Stimulated activated CD4-positive, alpha-beta T cell treated with anti-CD3 and anti-CD28 coated beads, Interleukin-15, amount 100 ng/mL, for 48 hours (primary cell): ENCODE data around the gene AIRE.
"Not testable (repeated sequence)": the region's sequence is repeated elsewhere in the genome, so short reads cannot be mapped to it uniquely, and the experiment has no call there.

Source experiments
- DNase-seq, 2 donors: peaks; one replicate each; pipeline ENCODE4 v3.0.0-alpha.2; 2020; ENCODE audit warnings: low read depth in 2 of 2

Gene AIRE

DNA sequence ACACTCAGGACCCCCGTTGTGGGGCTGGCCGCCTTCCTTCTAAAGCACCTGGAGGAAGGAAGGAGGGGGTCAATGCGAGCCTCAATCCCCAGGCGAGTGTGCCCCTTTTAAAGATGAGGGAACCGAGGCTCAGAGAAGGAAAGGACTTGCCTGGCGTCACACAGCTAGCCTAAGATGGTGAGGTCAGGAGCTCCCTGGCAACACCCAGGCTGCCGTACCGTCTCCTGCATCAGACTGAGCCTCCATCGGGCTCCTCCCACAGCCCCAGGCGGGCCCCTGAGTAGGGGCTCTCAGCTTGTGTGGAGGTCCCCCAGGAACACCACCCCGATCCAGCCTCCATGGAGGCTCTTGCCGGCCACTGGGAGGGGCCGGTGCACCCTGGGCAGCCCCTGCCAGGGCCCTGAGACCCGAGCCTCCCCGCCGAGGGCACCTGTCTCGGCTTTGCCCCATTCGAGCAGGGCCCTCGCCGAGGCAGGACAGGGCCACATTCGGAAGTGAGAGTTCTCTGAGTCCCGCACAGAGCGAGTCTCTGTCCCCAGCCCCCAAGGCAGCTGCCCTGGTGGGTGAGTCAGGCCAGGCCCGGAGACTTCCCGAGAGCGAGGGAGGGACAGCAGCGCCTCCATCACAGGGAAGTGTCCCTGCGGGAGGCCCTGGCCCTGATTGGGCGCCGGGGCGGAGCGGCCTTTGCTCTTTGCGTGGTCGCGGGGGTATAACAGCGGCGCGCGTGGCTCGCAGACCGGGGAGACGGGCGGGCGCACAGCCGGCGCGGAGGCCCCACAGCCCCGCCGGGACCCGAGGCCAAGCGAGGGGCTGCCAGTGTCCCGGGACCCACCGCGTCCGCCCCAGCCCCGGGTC, at the start of gene AIRE:
Gene AIRE (plus strand): TSS at position 739 of the 855 bp plus-strand sequence. CDS start 131 bp downstream, outside the sequence.
- no peak for DNase-seq

DNA sequence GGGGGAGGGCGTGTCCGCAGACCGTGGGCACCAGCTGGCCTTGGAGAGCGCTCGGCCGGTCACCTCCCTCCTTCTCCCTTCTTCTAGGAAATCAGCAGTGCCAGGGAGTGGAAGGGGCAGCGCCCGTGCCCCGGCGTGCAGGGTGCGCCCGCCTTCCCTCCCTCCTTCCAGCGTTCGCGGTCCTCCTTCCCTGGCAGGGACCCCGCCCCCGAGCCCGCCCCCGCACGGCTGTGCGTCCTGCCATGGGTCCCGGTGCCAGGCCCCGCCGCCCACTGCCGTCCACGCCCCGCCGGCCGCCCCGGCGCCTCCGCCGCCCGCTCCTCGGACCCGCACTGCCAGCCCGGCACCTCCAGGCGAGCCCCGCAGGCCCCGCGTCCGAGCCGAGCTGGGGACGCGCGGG, 45.3 kb upstream of the AIRE start:
- not testable (repeated sequence) for DNase-seq

DNA sequence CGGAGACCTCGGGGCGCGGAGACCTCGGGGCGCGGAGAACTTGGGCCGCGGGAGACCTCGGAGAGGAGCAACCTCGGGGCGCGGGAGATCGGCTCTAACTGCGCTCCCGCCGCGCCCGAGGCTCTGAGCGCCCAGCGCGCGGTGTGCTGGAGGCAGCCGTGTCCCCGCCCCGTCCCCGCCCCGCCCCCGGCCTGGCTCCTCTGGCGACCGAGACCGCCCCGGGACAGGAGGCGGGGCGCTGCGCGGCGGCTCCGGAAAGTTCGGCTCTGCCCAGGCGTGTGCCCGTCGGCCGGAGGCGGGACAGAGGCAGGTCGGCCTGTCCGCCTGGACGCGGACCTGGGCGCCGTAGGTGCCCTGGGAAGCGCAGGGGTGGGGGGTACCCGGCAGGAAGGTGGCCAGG, 44.8 kb upstream of the AIRE start, which contains the start of gene ICOSLG:
Gene ICOSLG (minus strand): TSS at position 102 of the 400 bp plus-strand sequence. CDS start 126 bp downstream, outside the sequence.
- DNase-seq, result not testable (repeated sequence)

DNA sequence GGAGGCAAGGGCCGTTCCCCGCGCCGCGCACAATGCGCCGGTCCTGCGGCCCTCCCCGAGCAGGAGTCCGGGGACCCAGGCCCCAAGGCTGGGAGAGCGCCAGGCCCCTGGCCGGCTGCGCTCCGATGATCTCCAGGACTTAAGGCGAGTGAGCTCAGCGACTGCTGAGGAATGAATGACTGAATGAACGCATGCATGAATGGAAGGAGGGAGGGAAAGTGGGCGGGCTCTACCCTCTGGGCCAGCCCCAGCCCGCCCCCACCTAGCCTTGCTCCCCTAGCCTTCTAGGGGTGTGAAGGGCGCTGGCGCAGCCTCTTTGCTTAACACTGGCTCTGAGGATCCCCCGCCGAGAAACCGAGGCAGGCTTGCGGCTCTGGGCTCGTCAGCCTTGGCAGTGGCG, 44.4 kb upstream of the AIRE start:
- not testable (repeated sequence) for DNase-seq

DNA sequence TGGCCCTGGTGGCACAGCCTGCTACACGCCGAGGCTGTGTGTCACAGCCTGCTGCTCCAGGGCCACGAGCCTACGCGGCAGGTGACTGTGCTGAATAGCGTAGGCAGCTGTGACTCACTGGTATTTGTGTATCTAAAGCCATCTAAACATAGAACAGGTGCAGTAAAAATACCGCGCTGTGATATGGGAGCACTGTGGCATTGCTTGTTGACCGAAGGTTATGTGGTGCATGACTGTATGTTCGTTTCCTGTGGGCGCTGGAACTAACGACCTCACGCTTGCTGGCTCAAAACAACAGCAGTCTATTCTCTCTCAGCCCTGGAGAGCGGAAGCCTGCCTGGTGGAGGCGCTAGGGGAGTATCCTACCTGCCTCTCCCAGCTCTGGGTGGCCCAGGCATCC, 41.7 kb upstream of the AIRE start:
- not testable (repeated sequence) for DNase-seq

DNA sequence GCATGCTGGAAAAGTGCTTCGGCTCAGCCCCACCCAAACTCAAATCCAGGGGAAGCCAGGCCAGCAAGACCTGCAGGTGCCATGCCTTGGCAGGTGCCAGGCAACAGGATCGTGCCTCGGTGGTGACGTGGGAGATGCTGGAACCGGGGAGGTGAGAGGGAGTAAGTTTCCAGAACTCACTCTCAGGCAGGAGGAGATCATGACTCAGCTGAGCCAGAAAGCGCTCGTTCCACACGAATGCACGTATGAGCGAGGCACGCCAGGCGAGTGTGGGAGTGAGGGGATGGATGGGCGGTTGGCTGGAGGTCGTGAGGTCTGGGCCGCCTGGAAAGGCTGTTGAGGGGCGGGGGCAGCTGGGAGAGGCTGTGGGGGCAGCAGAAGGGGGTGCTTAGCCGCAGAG, 37.8 kb upstream of the AIRE start:
- not testable (repeated sequence) for DNase-seq

DNA sequence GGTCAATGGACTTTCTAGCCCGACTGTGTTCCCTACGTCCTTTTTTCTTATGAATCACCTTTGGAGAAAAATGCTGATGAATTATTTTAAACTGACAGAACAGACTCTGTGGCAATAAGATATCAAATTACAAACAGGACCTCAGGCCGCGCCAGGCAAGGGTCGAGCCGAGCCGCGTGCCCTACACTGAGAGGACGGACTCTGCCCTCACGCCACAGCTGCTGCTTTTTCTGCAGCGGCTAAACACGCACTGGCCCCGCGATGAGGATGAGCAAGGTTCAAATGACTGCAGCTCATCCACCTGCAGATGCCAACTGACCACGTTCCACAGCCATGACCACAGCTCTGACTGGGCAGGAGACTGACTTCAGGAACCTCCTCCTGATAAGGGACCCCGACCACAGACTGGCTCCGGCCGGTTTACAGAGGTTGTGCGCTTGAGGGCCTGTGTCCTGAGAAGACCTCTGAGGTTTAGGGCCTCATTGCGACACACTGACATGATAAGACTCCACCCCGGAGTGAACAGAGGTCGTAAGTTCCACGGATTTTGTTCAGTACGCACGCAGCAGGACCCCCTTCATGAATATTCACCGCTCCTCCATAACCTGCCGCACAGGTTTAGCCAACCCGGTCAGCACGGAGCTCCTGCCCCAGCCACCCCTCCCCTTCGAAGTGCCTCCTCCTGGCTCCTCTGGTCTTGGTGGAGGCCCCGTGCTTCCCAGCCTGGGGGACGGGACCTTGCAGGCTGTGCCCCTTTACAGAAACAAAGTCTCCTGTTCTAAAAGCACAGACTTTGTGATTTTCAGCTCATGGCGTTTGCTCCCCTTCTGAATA, 36.3 kb upstream of the AIRE start:
- not testable (repeated sequence) for DNase-seq

DNA sequence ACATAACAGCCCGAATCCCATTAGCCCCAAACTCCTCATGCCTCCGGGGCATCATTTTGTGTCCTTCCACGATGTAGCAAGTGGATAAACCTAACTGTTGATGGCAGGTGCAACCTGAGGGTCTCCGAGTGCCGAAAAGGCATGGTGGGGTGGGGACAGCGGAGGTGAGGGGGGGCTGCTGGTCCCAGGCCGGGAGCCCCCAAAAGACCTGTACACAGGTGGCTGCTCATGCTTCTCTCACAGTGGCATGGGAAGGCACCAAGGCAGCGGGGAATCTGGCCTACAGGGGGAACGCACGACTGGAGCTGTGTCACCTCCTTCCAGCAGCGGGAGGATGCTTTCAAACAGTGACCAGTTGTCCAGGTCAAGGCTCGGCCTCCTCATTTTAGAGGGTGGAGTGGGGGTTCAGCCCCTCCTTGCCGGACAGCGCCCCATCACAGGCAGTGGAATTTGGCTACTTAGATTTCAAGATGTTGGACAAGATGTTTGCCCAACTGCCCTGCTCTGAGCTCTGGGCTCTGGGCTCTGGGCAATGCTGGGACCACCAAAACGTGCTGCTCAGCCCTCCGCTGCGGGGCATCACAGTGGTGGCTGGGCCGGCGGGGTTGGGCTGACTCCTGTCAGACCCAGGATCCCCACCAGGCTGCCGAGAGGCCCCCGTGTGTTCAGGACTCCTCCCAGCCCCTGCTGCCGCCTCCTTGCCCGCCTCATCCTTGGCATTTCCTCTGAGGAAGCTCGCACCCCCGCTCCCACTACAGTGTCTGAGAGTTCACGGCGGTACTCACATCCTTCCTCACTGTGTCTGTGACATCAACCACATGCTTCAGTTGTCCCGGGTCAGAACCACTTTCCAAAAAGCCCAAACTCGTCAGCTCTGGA, 31.6 kb upstream of the AIRE start:
- DNase-seq, result no peak

DNA sequence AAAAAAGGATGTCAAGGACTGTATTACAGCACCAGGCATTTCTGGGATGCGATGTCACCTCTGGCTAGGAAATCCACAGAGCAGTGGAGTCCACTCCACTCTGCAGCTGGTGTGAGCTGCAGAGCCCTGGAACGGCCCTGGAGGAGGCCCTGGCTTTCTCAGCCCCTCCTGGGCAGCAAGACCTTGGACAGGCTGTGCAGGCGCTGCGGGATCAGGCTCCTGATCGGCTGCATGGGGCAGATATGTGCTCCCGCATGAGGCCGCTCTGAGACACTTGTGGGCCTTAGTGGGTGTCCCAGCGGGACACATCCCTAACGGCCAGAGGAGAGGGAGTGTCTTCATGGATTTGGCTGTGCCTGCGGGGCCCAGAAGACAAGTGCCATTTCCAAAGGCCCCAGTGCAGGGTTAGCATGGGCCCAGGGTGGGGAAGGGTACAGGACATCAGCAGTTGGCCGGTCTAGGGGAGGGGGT, 30.1 kb upstream of the AIRE start:
- no peak for DNase-seq

DNA sequence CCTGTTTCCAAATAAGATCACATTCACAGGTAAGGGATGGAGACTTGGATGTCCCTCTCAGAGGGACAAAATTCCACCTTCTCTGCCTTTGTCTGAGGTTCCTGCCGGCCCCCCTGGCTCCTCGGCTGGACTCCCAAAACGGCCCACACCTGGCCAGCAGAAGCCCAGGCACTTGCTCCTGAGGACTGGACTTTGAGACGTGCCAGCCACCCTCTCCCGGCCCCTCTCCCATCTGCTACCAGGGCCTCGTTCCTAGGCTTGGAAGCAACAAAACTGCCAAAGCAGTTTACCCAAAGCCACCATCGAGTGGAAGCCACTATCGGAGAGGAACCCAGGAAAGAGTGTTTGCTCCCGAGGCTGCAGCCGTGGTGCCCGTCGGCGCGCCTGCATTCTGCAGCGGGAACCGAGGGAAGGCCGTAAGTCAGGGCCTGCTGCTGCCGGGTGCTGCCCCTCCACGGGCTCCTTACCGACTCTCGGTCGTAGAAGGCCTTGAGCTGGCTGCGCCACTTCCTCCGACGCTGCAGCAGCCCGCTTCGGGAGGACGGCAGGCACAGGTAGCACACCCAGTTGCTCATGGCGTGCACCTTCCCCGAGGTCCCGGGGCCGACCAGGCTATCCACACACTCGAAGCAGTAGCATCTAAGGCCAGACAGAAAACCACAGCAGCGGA, 27.5 kb upstream of the AIRE start:
- DNase-seq, result no peak

DNA sequence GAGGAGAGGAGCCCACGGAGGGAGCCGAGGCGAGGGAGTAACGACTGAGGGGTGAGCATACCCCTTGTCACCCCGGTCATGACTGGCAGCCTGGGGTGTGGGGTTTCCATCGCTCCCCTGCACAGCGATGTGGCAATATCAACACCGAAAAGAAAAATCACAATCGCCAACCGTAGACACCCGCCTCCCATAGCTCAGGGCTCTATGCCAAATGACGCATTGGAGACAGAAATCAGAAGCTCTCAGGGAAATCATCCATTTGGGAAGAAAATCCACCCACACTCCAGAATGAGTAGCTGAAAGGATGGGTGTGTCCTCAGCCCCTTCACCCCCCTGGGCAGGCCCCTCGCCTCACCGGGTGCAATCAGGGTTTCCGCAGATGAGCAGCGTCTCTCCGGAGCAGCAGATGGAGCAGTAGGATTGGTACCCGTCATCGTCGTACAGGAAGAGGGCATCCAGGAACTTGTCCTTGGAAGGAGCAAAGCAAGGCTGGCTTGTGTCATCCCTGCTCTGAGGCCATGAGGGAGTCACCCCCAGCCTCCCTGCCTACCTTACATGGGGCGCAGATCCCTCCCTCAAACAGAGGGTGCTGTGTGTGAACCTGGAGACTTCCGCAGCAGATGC, 26.5 kb upstream of the AIRE start:
- no peak for DNase-seq

DNA sequence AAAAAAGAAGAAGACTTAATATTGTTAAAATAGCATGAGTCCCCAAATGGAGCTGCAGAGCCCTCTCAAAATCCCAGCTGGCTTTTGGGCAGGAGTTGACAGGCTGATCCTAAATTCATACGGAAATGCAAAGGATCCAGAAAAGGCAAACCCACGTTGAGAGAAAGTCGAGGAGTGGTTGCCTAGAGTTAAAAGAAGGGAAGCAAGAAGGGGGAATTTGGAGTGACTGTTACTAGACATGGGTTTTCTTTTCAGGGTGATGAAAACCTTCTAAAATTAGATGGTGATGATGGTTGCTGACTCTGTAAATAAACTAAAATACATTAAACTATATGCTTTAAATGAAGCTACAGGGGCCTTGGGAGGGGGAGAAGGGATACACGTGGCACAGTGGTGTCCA, 25.6 kb upstream of the AIRE start:
- no peak for DNase-seq

DNA sequence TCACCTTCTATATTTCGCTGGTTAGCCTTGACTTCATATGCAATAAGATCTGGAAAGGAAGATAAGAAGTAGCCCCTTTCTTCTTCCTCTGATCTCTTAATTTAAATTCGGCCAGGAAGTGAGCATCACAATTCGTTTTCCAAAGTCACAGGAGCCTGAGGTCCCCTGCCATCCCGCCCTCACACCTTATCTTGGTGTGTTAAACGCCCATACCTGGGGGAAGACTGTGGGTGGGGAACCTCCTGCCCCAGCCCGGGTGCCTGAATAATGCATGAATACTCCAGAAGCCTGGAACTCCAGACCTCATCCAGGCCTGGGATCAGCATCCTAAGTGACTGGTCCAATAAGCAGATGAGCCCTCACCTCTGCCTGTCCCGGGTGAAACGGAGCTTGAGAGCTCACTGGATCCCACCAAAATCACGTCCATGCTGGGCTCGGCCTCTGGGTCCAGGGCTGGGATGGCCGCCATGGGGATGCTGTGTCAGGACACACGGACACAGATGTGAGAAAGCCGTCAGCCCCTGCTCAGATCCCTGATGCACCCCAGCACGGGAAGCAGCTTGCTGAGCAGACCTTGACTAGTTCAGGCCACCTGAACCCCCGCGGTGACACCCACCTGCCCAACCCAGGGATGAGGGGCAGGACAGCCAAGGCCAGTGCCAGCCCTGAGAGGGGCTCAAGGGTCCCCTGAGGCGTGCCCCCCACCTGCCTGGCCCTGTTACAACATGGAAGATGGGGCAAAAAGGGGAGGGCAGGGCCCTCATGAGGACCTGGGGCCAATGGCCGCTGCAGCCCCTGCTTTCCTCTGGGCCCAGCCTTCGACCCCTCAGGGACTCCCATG, 24.7 kb upstream of the AIRE start:
- DNase-seq, result no peak

DNA sequence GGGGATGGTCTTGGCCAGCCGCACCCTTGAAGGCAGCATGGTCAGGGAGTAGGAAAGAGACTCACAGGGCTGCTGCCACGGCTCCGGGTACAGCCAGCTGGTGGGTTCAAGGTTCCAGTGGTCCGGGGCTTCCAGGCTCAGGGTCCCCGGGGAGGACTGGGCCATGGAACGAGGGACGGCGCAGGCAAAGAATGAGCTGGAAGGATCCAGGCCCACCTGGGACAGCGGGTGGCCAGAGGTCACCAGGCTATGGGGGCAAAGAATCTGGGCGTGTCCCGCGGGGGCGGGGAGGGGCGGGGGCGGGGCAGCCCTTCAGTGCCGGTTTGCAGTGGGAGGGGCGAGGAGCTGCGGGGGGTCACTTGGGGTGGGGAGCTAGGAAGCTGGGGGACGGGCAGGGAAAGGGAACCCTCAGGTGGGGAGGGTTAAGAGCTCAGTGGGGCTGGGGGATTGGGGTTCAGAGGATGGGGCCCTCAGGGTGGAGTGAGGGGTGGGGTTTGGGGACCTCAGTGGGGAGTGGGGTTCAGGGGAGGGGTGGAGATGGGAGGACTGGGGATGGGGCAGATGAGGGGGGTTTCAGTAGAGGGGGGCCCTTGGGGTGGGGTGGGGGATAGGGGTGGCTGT, 23.9 kb upstream of the AIRE start, which contains the start of gene DNMT3L:
Gene DNMT3L (minus strand): TSS at position 223 of the 621 bp plus-strand sequence. CDS start 638 bp downstream, outside the sequence.
- no peak for DNase-seq

DNA sequence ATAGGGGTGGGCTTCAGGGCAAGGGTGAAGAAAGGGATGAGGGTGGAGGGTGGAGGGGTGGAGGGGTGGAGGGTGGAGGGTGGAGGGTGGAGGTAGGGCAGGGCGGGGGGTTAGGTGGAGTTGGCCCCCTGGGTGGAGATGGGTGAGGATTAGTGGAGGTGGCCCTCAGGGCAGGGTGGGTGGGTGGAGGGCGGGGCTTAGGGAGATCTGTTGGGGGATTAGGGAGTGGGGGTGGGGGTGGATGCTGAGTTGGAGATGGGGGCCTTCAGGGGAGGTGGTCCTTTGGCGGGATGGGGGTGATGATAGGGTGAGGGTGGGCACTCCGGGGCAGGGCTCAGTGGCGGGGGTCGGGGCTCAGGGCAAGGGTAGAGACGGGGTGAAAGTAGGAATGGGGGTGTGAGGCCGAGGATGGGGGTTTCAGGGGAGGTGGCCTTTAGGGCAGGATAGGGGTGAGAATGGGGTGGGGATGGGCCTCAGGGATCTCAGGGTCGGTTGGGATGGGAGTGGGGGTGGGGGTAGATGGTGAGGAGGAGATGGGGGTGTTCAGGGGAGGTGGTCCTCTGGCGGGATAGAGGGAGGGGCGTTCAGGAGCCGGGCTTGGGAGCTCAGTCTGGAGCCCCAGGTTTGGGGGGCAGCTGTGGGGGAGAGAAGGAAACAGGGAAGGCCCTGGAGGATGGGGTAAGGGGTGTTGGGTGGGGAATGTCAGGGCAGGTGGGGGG, 23.2 kb upstream of the AIRE start:
- no peak for DNase-seq

DNA sequence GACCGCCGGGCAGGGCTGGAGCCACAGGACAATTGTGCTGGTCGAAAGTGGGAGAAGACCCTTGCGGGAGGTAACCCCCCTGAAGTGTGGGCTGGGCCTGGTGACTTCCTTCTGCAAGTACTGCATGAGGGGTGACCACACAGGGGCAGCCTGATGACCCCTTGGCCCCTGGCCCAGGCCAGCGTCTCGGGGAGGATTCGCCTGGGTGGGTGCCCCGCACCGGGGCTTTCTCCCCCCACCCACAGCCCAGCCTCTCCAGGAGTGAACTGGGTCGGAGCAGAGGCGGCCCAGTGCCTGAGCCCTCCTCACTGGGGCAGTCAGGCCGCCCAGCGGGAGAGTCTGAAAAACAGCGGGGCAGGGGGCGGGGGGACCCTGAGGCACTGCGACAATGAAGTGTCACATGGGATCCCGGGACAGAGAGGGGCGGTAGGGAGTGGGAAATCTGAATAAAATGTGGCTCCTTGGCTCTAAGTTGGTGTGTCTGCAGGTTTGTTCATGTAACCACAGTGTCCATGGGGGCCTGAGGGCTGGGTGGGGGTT, 22.4 kb upstream of the AIRE start:
- no peak for DNase-seq

DNA sequence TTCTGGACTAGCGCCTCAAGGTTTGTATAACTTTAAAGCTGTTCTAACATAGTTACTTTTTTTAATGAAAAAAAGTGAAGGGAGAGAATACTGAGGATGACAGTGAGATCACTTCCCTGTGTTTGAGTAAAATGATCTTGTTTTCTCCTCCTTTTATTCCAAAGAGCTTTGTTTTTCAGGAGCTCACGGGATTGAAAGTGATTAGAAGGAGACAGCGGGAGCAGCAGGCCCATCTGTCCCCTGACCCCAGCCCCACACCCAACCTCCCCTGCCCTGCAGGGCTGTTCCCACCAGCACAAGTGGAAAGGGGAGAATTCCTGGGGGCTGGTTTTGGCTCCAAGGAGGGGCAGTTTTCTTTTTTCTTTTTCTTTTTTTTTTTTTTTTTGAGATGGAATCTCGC, 21.9 kb upstream of the AIRE start:
- DNase-seq, result no peak

DNA sequence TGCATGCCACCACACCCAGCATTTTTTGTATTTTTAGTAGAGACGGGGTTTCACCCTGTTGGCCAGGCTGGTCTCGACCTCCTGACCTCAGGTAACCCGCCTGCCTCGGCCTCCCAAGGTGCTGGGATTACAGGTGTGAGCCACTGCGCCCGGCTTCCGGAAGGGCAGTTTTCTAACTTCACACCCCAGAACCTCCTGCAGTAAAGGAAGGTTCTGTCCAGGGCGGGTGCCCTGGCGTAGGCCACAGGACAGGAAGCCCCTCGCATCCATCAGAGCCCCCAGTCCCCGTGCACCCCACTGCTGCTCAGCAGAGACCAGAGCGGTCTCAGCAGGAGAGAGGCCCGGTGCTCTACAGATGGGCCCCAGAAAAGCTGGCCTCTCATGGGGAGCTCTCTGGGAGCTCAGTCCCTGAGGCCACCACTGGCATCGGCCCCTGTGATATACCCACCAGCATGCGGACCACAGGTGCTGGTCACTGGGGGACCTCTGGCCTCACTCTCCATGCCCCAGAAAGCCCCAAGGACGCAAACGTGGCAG, 19.9 kb upstream of the AIRE start:
- no peak for DNase-seq
